ENCODE data around the gene ARHGEF7.

GRCh38 chr13:111153279-111153976, 38.3 kb downstream of the ARHGEF7 start:
- TF ChIP-seq CTCF (IDR thresholded peaks at IDR 0.05) (no peak), POLR2A (IDR thresholded peaks at IDR 0.05) (peak in 1 of 2 donors; percentile 74)

All from vagina (tissue), 2 donors.